Measurements from ENCODE around the gene CNOT3. TPM values are rescaled to one million over a fixed set of nuclear protein-coding genes. Genes with fewer than 3 reads are reported as not detected.
"Not testable (repeated sequence)": the region's sequence is repeated elsewhere in the genome, so short reads cannot be mapped to it uniquely, and the experiment has no call there.

Gene CNOT3
- total RNA-seq, 4 donors from 2014 or later = 5.1 to 14.0 (median 10.2) TPM

DNA sequence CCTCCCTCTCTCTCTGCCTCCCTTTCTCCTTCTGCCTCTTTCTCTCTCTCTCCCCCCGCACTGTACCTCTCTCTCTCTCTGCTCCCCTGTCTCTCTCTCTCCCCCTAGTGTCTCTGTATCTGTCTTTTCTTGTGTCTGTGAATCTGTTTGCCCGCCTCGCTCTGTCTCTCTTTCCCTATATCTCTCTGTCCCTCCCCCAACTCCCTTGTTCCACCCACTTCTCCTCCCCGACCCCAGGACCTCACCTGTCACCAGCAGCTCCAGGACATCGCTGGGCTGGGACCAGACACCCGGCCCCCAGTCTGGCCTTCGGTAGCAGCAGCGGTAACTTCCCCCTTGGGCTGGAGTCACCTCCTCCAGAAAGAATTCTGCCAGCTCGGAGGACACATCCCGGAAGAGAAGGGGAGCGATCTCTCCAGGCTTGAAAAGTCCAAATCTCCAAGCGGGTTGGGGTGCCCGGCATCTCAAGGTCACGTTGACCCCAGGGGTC is 40.9 kb upstream of the CNOT3 start:
- Histone ChIP-seq H3K27me3 (peaks cover 0 to 41% (median 20%) of the 10 kb centered on the region in 3 donors), H3K27ac (no peak overlapping the region), H3K4me3 (peak overlapping the region in 2 of 4 donors; percentile 15 to 25), H3K4me1 (peaks cover 0 to 5% of the 10 kb centered on the region in 2 donors), H3K36me3 (no peaks in the 10 kb centered on the region), H3K9me3 (no peaks in the 10 kb centered on the region)
- DNase-seq = no peak
- intact Hi-C loops (cut with DNase I; ENCODE audit: low total_unique reads) (no loop called here), in situ Hi-C loops (cut with MboI; ENCODE audit: low sequenced_read_pairs in 4 of 4) (no loop called here)
- TF ChIP-seq POLR2A (IDR thresholded peaks at IDR 0.05) = no peak
- no peak for TF ChIP-seq CTCF (IDR thresholded peaks at IDR 0.05 in 4 of 5, conservative IDR thresholded peaks at IDR 0.05 in 1 of 5)
- ATAC-seq = no peak

- Histone ChIP-seq H3K27ac (no peak overlapping the region), H3K4me1 (peaks cover 10 to 16% of the 10 kb centered on the region in 2 donors), H3K9me3 (no peaks in the 10 kb centered on the region), H3K36me3 (no peaks in the 10 kb centered on the region), H3K27me3 (peaks cover 0 to 34% (median 20%) of the 10 kb centered on the region in 3 donors), H3K4me3 (no peak overlapping the region)
- intact Hi-C loops (cut with DNase I; ENCODE audit: low total_unique reads) (no loop called here), in situ Hi-C loops (cut with MboI; ENCODE audit: low sequenced_read_pairs in 4 of 4) (no loop called here)
- ATAC-seq (no peak), DNase-seq (no peak)
- TF ChIP-seq POLR2A (IDR thresholded peaks at IDR 0.05) = no peak
- no peak for TF ChIP-seq CTCF (IDR thresholded peaks at IDR 0.05 in 4 of 5, conservative IDR thresholded peaks at IDR 0.05 in 1 of 5)
Measured at GRCh38 chr19:54099190-54099902, 38.2 kb upstream of the CNOT3 start.

DNA sequence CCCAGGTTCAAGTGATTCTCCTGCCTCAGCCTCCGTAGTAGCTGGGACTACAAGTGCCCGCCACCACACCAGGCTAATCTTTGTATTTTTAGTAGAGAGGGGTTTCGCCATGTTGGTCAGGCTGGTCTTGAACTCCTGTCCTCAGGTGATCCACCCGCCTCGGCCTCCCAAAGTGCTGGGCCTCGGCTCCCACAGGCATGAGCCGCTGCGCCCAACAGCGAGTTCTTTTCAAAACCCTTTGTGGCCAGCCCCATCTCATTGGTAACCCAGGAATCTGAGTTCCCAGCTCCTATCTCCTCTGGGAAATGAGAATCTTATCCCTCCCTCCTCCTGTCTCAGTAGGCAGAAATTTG is 37.7 kb upstream of the CNOT3 start:
- H3K27ac ChIP-seq, DNase-seq: not testable (repeated sequence)
- intact Hi-C loops (cut with DNase I; ENCODE audit: low total_unique reads) = loop anchor here (5.0 kb wide), 1 partner anchor 123 kb away; no protein-coding TSS in a partner anchor

DNA sequence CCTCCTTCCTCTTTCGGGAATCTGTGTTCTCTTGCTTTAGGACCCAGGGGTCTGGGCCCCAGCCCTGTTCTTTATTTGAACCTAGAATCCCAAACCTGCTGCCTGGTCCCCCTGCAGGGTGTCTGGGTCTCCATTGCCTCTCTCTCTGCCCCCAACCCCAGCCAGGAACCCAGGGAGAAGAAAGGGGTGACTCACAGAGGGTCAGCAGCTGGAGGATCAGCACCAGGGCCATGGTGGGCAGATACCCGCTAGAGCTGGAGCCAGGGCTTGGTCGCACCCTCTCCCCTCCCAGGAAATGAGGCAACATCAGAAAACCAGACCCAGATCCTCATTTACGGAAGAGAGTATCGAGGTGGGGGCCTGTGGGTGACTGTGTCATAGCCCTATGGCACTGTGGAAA is 37.0 kb upstream of the CNOT3 start, which contains the start of gene OSCAR:
Gene OSCAR, minus strand, starts transcription at position 243 of the 400 bp plus-strand sequence. Its CDS starts 11 bp downstream, at position 232.
- Histone ChIP-seq H3K9me3 (no peaks in the 10 kb centered on the region), H3K27ac (no peak within 1 kb of the TSS), H3K4me3 (no peak within 1 kb of the TSS), H3K4me1 (peaks cover 10 to 14% of the 10 kb centered on the region in 2 donors), H3K36me3 (peaks cover 0 to under 1% of the 10 kb centered on the region in 2 donors), H3K27me3 (peaks cover 0 to 22% (median 9%) of the 10 kb centered on the region in 3 donors)
- intact Hi-C loops (cut with DNase I; ENCODE audit: low total_unique reads) (loop anchor here (5.0 kb wide), 1 partner anchor 123 kb away; no protein-coding TSS in a partner anchor), in situ Hi-C loops (cut with MboI; ENCODE audit: low sequenced_read_pairs in 4 of 4) (loop anchor here in 1 of 4 donors (25.0 kb wide), 1 partner anchor 1012 kb away; the partner anchor contains the start of gene PPP1R12C)
- TF ChIP-seq POLR2A (IDR thresholded peaks at IDR 0.05) (no peak), CTCF (IDR thresholded peaks at IDR 0.05 in 4 of 5, conservative IDR thresholded peaks at IDR 0.05 in 1 of 5) (no peak)
- DNase-seq (no peak), ATAC-seq (no peak)

More for the DNA sequence above, 37.7 kb upstream of the CNOT3 start:
- H3K4me3 ChIP-seq, H3K36me3 ChIP-seq, H3K9me3 ChIP-seq, ATAC-seq: not testable (repeated sequence)
- in situ Hi-C loops (cut with MboI; ENCODE audit: low sequenced_read_pairs in 4 of 4) = loop anchor here in 1 of 4 donors (25.0 kb wide), 1 partner anchor 1012 kb away; the partner anchor contains the start of gene PPP1R12C
- H3K27me3 ChIP-seq = peaks cover 0 to 29% (median 16%) of the 10 kb centered on the region in 3 donors
- H3K4me1 ChIP-seq = peaks cover 10 to 16% of the 10 kb centered on the region in 2 donors
